ENCODE results near the gene SUPT3H. TPM values are rescaled to one million over a fixed set of nuclear protein-coding genes. Genes with fewer than 3 reads are reported as not detected.

The SUPT3H gene
- total and polyA plus RNA-seq, 2 of the 13 experiments (the other 11 are each of a cell fraction or from before 2014, with no cell fraction given): 11.9 to 36.1 TPM

DNA sequence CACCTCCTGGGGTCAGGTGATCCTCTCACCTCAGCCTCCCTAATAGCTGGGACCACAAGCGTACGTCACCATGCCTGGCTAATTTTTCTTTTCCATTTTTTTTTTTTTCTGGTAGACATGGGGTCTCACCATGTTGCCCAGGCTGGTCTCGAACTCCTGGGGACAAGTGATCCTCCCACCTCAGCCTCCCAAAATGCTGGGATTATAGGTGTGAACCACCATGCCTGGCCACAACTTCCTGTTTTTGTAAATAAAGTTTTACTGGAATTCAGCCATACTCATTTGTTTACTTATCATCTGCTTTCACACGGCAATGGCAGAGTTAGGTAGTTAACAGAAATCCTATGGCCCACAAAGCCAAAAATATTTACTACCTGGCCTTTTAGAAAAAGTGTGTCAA, 57.4 kb downstream of the SUPT3H start (continued):
- TF ChIP-seq MTERF4 (CRISPR knock-in tag; IDR thresholded peaks at IDR 0.05): no peak
- no peak for TF ChIP-seq ZNF598 (CRISPR knock-in tag; IDR thresholded peaks at IDR 0.05; ENCODE audit: borderline replicate concordance)
- no peak for TF ChIP-seq SIN3B (IDR thresholded peaks at IDR 0.05; ENCODE audit: low read length)
- no peak for TF ChIP-seq ZSCAN31 (CRISPR knock-in tag; IDR thresholded peaks at IDR 0.05; ENCODE audit: low read depth)
- no peak for TF ChIP-seq TRIM24 (CRISPR knock-in tag; IDR thresholded peaks at IDR 0.05)
- no peak for TF ChIP-seq ZNF83 (CRISPR knock-in tag; IDR thresholded peaks at IDR 0.05; ENCODE audit: borderline replicate concordance)
- no peak for TF ChIP-seq ZNF619 (CRISPR knock-in tag; IDR thresholded peaks at IDR 0.05)

DNA sequence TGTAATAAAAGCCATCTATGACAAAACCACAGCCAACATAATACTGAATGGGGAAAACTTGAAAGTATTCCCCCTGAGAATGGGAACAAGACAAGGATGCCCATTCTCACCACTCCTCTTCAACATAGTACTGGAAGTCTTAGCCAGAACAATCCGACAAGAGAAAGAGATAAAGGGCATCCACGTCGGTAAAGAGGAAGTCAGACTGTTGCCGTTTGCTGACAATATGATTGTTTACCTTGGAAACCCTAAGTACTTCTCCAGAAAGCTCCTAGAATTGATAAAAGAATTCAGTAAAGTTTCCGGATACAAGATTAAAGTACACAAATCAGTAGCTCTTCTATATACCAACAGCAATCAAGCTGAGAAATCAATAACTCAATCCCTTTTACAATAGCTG, 63.6 kb downstream of the SUPT3H start:
- Histone ChIP-seq H3K9ac (ENCODE audit: insufficient read depth, low read depth, low read length) (no peak overlapping the region), H3K4me1 (ENCODE audit: insufficient read depth, low read length) (no peaks in the 10 kb centered on the region), H3K4me3 (replicated peaks in 1 of 3; ENCODE audit: insufficient read depth in 1 of 3, low read depth in 2 of 3, low read length in 3 of 3) (no peak overlapping the region), H3K79me2 (ENCODE audit: insufficient read depth, low read length) (no peaks in the 10 kb centered on the region), H3K4me2 (ENCODE audit: low read depth, low read length) (no peak overlapping the region), H2AFZ (ENCODE audit: low read length) (no peak overlapping the region), H3K36me3 (replicated peaks in 1 of 2; ENCODE audit: control insufficient read depth in 1 of 2, insufficient read depth in 2 of 2, low read length in 2 of 2) (no peaks in the 10 kb centered on the region), H3K27ac (ENCODE audit: extremely low read length, insufficient read depth, low read length) (no peak overlapping the region), H3K27me3 (ENCODE audit: control insufficient read depth in 1 of 2, insufficient read depth in 2 of 2, low read length in 2 of 2) (no peaks in the 10 kb centered on the region), H4K20me1 (ENCODE audit: insufficient read depth, low read length) (no peaks in the 10 kb centered on the region), H3K9me3 (ENCODE audit: low read length) (no peaks in the 10 kb centered on the region)
- ATAC-seq: no peak
- no peak for FAIRE-seq
- BruUV-seq (replicated peaks): no TSS peak
- DNase-seq (ENCODE audit: low spot score): no peak
- no peak for TF ChIP-seq ZSCAN20 (CRISPR knock-in tag; IDR thresholded peaks at IDR 0.05; ENCODE audit: borderline replicate concordance)
- TF ChIP-seq ZNF180 (CRISPR knock-in tag; IDR thresholded peaks at IDR 0.05; ENCODE audit: borderline replicate concordance, low read depth): no peak
- ChIA-PET POLR2A (no interaction called here), CTCF (ENCODE audit: low intra/inter-chr PET ratio, low total read pairs) (no interaction called here)
- WGBS (ENCODE audit: low lambda C conversion rate): 96% methylated on average over 5 of the region's 5 CpGs
- in situ Hi-C loops (cut with HindIII; ENCODE audit: extremely low pct_ligation_motif_present, low pct_unique_long_range_greater_than_20kb): no loop called here
- intact Hi-C loops (cut with micrococcal nuclease; ENCODE audit: unreplicated experiment): no loop called here

Data from HepG2 (cell line).